Mesendoderm (in vitro differentiated cells): ENCODE measurements around the gene PDE11A.

ENCODE experiments used
- DNase-seq: peaks from one replicate; pipeline ENCODE4 v3.0.0; 2013
- H2AK5ac ChIP-seq: 2 replicates; pipeline ENCODE4 v1.6.1; 2013; ENCODE audit warnings: low read length, inconsistent platforms
- H2BK120ac ChIP-seq: 2 replicates; pipeline ENCODE4 v1.6.1; 2013; ENCODE audit warnings: low read depth, mild to moderate bottlenecking, low read length, moderate library complexity, mixed read lengths
- H2BK15ac ChIP-seq: replicated peaks from 2 replicates; pipeline ENCODE4 v1.6.1; 2013; ENCODE audit warnings: low read depth, mild to moderate bottlenecking, moderate library complexity
- H2BK5ac ChIP-seq: 2 replicates; pipeline ENCODE4 v1.6.1; 2013; ENCODE audit warnings: low read length, inconsistent platforms
- H3K18ac ChIP-seq: 2 replicates; pipeline ENCODE4 v1.6.1; 2013; ENCODE audit warnings: mild to moderate bottlenecking, low read length, mixed read lengths
- H3K23ac ChIP-seq: one replicate; pipeline ENCODE4 v1.6.1; 2013; ENCODE audit warnings: low read length
- H3K27ac ChIP-seq: 2 replicates; pipeline ENCODE4 v1.5.1; 2013; ENCODE audit warnings: low read depth, mild to moderate bottlenecking, inconsistent platforms, low read length, moderate library complexity
- H3K27me3 ChIP-seq: 2 replicates; pipeline ENCODE4 v1.6.1; 2013; ENCODE audit warnings: low read length, control low read depth, mild to moderate bottlenecking, inconsistent platforms; ENCODE audit not compliant: insufficient read depth, poor library complexity
- H3K36me3 ChIP-seq: 2 replicates; pipeline ENCODE4 v1.6.1; 2013; ENCODE audit warnings: low read length, inconsistent platforms; ENCODE audit not compliant: control insufficient read depth, insufficient read depth
- H3K4ac ChIP-seq: one replicate; pipeline ENCODE4 v1.6.1; 2013; ENCODE audit warnings: low read depth, mild to moderate bottlenecking, low read length, moderate library complexity
- H3K4me1 ChIP-seq: 2 replicates; pipeline ENCODE4 v1.6.1; 2013; ENCODE audit warnings: low read depth, low read length, inconsistent platforms; ENCODE audit not compliant: control insufficient read depth
- H3K4me2 ChIP-seq: 2 replicates; pipeline ENCODE4 v1.6.1; 2013; ENCODE audit warnings: low read length
- H3K4me3 ChIP-seq: 2 replicates; pipeline ENCODE4 v1.5.1; 2013; ENCODE audit warnings: mild to moderate bottlenecking, low read length
- H3K56ac ChIP-seq: one replicate; pipeline ENCODE4 v1.6.1; 2013; ENCODE audit warnings: low read length
- H3K79me1 ChIP-seq: 2 replicates; pipeline ENCODE4 v1.6.1; 2013; ENCODE audit warnings: low read length, inconsistent platforms
- H3K79me2 ChIP-seq: 2 replicates; pipeline ENCODE4 v1.6.1; 2013; ENCODE audit warnings: mild to moderate bottlenecking, low read length; ENCODE audit not compliant: control insufficient read depth, insufficient read depth
- H3K9ac ChIP-seq: 2 replicates; pipeline ENCODE4 v1.6.1; 2013; ENCODE audit warnings: low read length, inconsistent platforms
- H4K5ac ChIP-seq: one replicate; pipeline ENCODE4 v1.6.1; 2013; ENCODE audit warnings: low read length
- H4K8ac ChIP-seq: one replicate; pipeline ENCODE4 v1.6.1; 2013; ENCODE audit warnings: low read depth, mild to moderate bottlenecking, control low read depth, low read length, moderate library complexity
- WGBS: extraction: QIAGEN DNeasy Blood & Tissue Kit; methylation state at CpG from one replicate; pipeline ENCODE4 v1.1.7; 2013; ENCODE audit warnings: low lambda C conversion rate, missing lambda C conversion rate; ENCODE audit not compliant: insufficient coverage; ENCODE audit errors: extremely low coverage; 5-methylcytosine and 5-hydroxymethylcytosine counted together

PDE11A gene

DNA sequence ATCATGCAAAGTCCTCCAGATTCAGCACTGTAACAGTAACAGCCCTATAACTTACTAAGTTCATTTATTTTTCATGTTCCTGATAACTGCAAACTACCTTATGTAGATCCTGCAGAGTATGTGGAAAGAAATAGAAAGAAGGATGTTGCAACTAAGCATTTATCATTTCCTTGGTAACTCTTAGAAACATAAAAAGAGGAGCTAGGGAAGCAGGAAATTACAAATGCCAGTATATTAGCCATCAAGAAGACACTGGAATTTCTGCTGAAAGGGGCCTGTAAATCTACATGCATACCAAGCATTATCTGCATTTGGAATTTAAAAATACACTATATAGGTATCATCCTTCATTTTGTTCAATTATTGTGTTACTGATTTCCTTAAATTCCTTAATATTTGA lies 66.8 kb downstream of the PDE11A start:
- no peaks in the 10 kb centered on the region for H3K27me3 ChIP-seq
- no peak overlapping the region for H2BK120ac ChIP-seq
- H3K56ac ChIP-seq, result no peak overlapping the region
- no peaks in the 10 kb centered on the region for H3K79me1 ChIP-seq
- no peaks in the 10 kb centered on the region for H3K36me3 ChIP-seq
- no peak overlapping the region for H2AK5ac ChIP-seq
- H4K8ac ChIP-seq, result no peak overlapping the region
- no peak overlapping the region for H4K5ac ChIP-seq
- H3K4me3 ChIP-seq, result no peak overlapping the region
- no peak overlapping the region for H3K4me2 ChIP-seq
- no peak overlapping the region for H3K23ac ChIP-seq
- H2BK15ac ChIP-seq, result no peak overlapping the region
- no peak overlapping the region for H3K9ac ChIP-seq
- DNase-seq, result no peak
- no peak overlapping the region for H3K18ac ChIP-seq
- H3K79me2 ChIP-seq, result no peaks in the 10 kb centered on the region
- H3K4me1 ChIP-seq, result no peaks in the 10 kb centered on the region
- H3K27ac ChIP-seq, result no peak overlapping the region
- H2BK5ac ChIP-seq, result no peak overlapping the region
- H3K4ac ChIP-seq, result no peak overlapping the region

DNA sequence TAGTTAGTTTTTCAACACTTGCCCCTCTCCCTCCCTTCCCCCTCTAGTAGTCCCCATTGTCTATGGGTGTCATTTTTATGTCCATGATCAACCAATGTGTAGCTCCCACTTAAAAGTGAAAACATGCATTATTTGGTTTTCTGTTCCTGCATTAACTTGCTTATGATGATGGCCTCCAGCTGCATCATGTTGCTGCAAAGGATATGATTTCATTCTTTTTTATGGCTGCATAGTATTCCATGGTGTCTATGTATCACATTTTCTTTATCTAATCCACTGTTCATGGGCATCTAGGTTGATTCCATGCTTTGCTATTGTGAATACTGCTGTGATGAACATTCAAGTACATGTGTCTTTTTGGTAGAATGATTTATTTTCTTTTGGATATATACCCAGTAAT lies 70.5 kb downstream of the PDE11A start:
- Histone ChIP-seq H3K56ac (no peak overlapping the region), H4K5ac (no peak overlapping the region), H3K27ac (no peak overlapping the region), H3K4ac (no peak overlapping the region), H2AK5ac (no peak overlapping the region), H3K27me3 (no peaks in the 10 kb centered on the region), H3K36me3 (no peaks in the 10 kb centered on the region), H2BK5ac (no peak overlapping the region), H3K79me2 (no peaks in the 10 kb centered on the region), H3K9ac (no peak overlapping the region), H3K4me2 (no peak overlapping the region), H3K23ac (no peak overlapping the region), H2BK120ac (no peak overlapping the region), H4K8ac (no peak overlapping the region), H3K18ac (no peak overlapping the region), H3K4me3 (no peak overlapping the region), H3K4me1 (no peaks in the 10 kb centered on the region), H2BK15ac (no peak overlapping the region), H3K79me1 (no peaks in the 10 kb centered on the region)
- DNase-seq, result no peak

DNA sequence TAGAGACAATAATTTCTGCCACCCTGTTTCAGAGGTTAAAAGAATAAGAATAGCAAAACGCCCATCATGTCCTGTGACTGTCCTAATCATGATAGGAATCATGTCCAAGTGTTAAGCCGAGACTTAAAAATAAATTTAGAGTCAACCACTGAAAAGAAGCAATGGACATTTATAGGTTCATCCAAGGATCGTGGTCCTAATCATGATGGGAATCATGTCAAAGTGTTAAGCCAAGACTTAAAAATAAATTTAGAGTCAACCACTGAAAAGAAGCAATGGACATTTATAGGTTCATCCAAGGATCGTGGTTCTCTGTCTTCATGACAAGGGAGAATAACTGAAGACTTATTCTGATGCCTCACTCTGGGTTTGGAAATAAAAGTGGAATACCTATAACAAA lies 73.6 kb downstream of the PDE11A start:
- Histone ChIP-seq H3K27ac (no peak overlapping the region), H2AK5ac (no peak overlapping the region), H2BK5ac (no peak overlapping the region), H3K27me3 (no peaks in the 10 kb centered on the region), H3K79me2 (no peaks in the 10 kb centered on the region), H3K4me2 (no peak overlapping the region), H2BK15ac (no peak overlapping the region), H3K9ac (no peak overlapping the region), H3K18ac (no peak overlapping the region), H3K4me1 (no peaks in the 10 kb centered on the region), H3K79me1 (no peaks in the 10 kb centered on the region), H3K4me3 (no peak overlapping the region), H4K5ac (no peak overlapping the region), H3K36me3 (no peaks in the 10 kb centered on the region), H4K8ac (no peak overlapping the region), H3K23ac (no peak overlapping the region), H2BK120ac (no peak overlapping the region), H3K4ac (no peak overlapping the region), H3K56ac (no peak overlapping the region)
- DNase-seq, result no peak
- WGBS, result no CpG with 5 or more reads among the region's 4 CpGs

DNA sequence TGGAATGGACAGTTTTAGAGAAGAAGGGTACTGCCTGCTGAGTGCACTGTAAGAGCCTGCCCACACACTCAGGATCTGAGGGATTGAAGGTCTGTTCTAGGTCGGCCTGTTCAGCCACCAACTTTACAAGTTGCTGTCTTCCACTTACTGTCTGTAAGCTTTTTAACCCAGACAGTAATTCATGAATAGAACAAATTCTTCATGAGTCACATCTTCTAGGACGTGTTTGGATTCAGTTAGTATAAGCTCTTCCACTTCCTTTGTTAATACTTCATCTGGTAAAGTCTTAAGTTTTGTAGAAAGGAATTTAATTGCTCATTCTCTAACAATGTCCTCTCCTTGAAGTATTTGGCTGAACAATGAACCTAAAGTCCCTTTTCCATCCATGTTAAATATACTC lies 74.6 kb downstream of the PDE11A start:
- H2BK15ac ChIP-seq, result no peak overlapping the region
- H3K56ac ChIP-seq, result no peak overlapping the region
- H3K23ac ChIP-seq, result no peak overlapping the region
- no peaks in the 10 kb centered on the region for H3K27me3 ChIP-seq
- H3K4ac ChIP-seq, result no peak overlapping the region
- H3K9ac ChIP-seq, result no peak overlapping the region
- no peak overlapping the region for H4K8ac ChIP-seq
- H3K4me3 ChIP-seq, result no peak overlapping the region
- no CpG with 5 or more reads among the region's 2 CpGs for WGBS
- no peak overlapping the region for H2BK120ac ChIP-seq
- H3K79me2 ChIP-seq, result no peaks in the 10 kb centered on the region
- H3K27ac ChIP-seq, result no peak overlapping the region
- no peak overlapping the region for H3K4me2 ChIP-seq
- no peaks in the 10 kb centered on the region for H3K36me3 ChIP-seq
- H2AK5ac ChIP-seq, result no peak overlapping the region
- no peak overlapping the region for H4K5ac ChIP-seq
- no peak for DNase-seq
- no peak overlapping the region for H3K18ac ChIP-seq
- no peaks in the 10 kb centered on the region for H3K4me1 ChIP-seq
- no peak overlapping the region for H2BK5ac ChIP-seq
- H3K79me1 ChIP-seq, result no peaks in the 10 kb centered on the region

DNA sequence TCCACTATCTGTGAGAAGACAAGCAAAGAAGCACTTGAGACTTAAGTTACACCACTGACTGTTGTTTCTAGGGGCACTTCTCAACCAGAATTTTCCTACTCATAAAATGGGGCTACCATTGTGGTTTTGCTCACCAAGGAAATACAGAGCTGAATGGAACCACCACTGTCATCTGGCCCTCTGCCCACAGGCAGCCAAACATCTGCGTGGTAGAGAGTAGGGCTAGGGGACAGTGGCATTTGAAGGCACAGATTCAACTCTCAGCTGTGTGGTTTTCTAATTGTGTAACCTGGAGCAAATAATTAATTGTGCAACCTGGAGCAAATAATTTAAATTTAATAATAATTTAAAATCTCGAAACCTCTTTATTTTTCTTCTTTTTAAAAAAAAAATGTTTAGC lies 79.6 kb downstream of the PDE11A start:
- Histone ChIP-seq H3K79me2 (no peaks in the 10 kb centered on the region), H3K23ac (no peak overlapping the region), H2BK120ac (no peak overlapping the region), H3K9ac (no peak overlapping the region), H3K4ac (no peak overlapping the region), H3K79me1 (no peaks in the 10 kb centered on the region), H3K4me1 (no peaks in the 10 kb centered on the region), H2AK5ac (no peak overlapping the region), H3K4me2 (no peak overlapping the region), H3K56ac (no peak overlapping the region), H3K27ac (no peak overlapping the region), H3K4me3 (no peak overlapping the region), H4K8ac (no peak overlapping the region), H4K5ac (no peak overlapping the region), H3K36me3 (no peaks in the 10 kb centered on the region), H3K27me3 (no peaks in the 10 kb centered on the region), H3K18ac (no peak overlapping the region), H2BK15ac (no peak overlapping the region), H2BK5ac (no peak overlapping the region)
- no CpG with 5 or more reads among the region's 2 CpGs for WGBS
- no peak for DNase-seq

DNA sequence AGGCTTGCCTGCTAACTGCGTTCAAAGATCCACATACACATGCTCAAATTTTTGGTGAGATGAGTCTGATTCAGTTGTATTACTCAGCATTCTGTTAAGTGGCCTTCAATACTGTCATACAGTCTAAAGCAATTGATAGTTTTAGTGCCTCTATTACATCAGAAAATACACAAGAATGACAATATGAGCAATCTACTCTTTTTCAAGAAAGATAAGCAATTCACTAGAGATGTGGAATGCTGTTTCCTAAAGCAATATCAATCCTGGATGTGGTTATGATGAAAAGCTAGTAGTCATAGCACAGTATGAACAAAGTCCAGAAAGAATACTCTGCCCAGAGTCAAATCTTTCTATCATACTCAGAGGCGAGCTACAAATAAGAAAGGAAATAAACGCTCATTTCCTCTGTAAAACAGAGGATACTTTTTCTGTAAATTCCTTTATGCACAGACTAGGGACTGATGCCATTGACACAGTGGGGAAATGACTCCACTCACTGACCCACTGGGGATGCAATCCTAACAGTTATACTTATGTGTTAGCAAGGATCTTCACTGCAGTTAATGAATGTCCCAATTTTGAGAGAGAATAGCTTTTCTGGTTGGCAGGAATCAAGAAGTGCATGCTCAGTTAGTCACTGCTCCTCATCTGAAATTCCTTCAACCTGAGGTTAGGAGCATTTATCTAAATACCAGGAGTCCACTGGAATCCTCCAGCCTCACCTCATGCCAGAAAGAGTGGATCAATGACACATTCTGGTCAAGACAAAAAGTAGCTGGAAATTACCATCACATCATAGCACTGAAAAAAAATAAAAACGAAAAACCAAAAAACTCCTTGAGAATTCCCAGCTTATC lies 83.3 kb downstream of the PDE11A start:
- no peak overlapping the region for H3K27ac ChIP-seq
- no peak overlapping the region for H3K18ac ChIP-seq
- WGBS, result no CpG with 5 or more reads among the region's 4 CpGs

More for the DNA sequence above, 83.3 kb downstream of the PDE11A start:
- no peak overlapping the region for H3K9ac ChIP-seq
- H3K23ac ChIP-seq, result no peak overlapping the region
- H3K36me3 ChIP-seq, result no peaks in the 10 kb centered on the region
- H2BK120ac ChIP-seq, result no peak overlapping the region
- no peak overlapping the region for H2BK15ac ChIP-seq
- no peak overlapping the region for H3K4ac ChIP-seq
- H2BK5ac ChIP-seq, result no peak overlapping the region
- no peaks in the 10 kb centered on the region for H3K79me1 ChIP-seq
- no peak overlapping the region for H3K4me3 ChIP-seq
- H3K56ac ChIP-seq, result no peak overlapping the region
- H3K79me2 ChIP-seq, result no peaks in the 10 kb centered on the region
- DNase-seq, result no peak
- no peak overlapping the region for H2AK5ac ChIP-seq
- H3K4me1 ChIP-seq, result no peaks in the 10 kb centered on the region
- H4K8ac ChIP-seq, result no peak overlapping the region
- H4K5ac ChIP-seq, result no peak overlapping the region
- H3K27me3 ChIP-seq, result no peaks in the 10 kb centered on the region
- H3K4me2 ChIP-seq, result no peak overlapping the region
